Thoracic aorta (tissue), 2 donors: ENCODE data around the gene APBB3. TPM values are rescaled to one million over a fixed set of nuclear protein-coding genes. Genes with fewer than 3 reads are reported as not detected.

Source experiments
- ATAC-seq: fragments of 150-250 bp; one replicate; pipeline ENCODE4 v1.8.0; 2017; ENCODE audit warnings: low read depth; ENCODE audit not compliant: insufficient number of reproducible peaks, low FRiP score
- DNase-seq: peaks from one replicate; pipeline ENCODE4 v3.0.0-alpha.2; 2020; ENCODE audit warnings: low spot score
- H3K27ac ChIP-seq, 2 donors: fragments of 200-600 bp; sonication (generic); 1 replicate in 1 of 2; 2 replicates in 1 of 2; pipeline ENCODE4 v1.5.1; 2016; ENCODE audit warnings: mild to moderate bottlenecking in 2 of 2, moderate library complexity in 2 of 2
- H3K27me3 ChIP-seq: fragments of 200-600 bp; sonication (generic); replicated peaks from 2 replicates; pipeline ENCODE4 v1.6.0; 2016; ENCODE audit warnings: mild to moderate bottlenecking; ENCODE audit not compliant: insufficient read depth
- H3K36me3 ChIP-seq: fragments of 200-600 bp; sonication (generic); one replicate; pipeline ENCODE4 v1.5.1; 2016
- H3K4me1 ChIP-seq, 2 donors: fragments of 200-600 bp; sonication (generic); 1 replicate in 1 of 2; 2 replicates in 1 of 2; pipeline versions ENCODE4 v1.5.1 to v1.6.0; 2016; ENCODE audit warnings: low read depth in 2 of 2, mild to moderate bottlenecking in 1 of 2; ENCODE audit not compliant: control insufficient read depth in 1 of 2
- H3K4me3 ChIP-seq: fragments of 200-600 bp; sonication (generic); 2 replicates; pipeline ENCODE4 v1.5.1; 2016; ENCODE audit warnings: mild to moderate bottlenecking
- H3K9me3 ChIP-seq: fragments of 200-600 bp; sonication (generic); 2 replicates; pipeline ENCODE4 v1.5.1; 2016
- total RNA-seq, 2 donors: library from RNA; depleted of rRNA; stranded (reverse); fragments of >200 nt; gene quantifications; one replicate each; pipeline versions ENCODE4 v1.1.0 to v1.2.3, GENCODE V29; 2016
- TF ChIP-seq, protein P1 (sequence below): fragments of 200-600 bp; sonication (generic); IDR thresholded peaks from one replicate; pipeline ENCODE4 v1.5.1; 2019; ENCODE audit warnings: antibody characterized with exemption

APBB3 gene
- total RNA-seq, 2 donors from 2014 or later, result 31.3 to 34.9 TPM

DNA sequence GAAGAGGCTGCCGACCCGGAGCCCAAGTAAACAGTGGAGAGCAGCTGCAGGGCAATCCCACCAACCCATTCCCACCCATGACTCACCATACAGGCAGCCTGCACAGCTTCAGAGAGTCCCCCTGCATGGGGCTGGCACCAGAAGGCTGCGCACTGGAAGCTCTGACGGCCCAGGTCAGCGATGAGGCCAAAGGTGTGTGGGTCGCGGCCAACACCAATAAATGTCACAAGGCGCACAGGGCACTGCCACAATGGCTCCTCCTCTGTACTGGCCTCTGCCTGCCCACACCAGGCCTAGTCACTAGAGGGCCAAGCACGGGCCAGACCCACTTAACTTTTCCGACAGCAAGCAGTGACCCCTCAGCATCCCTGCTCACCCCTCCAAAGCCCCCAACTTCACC, 4.2 kb downstream of the APBB3 start:
- DNase-seq, result no peak
- no peak for ATAC-seq
- Histone ChIP-seq H3K4me3 (no peak overlapping the region), H3K4me1 (peaks cover 14 to 46% of the 10 kb centered on the region in 2 donors), H3K27me3 (no peaks in the 10 kb centered on the region), H3K9me3 (no peaks in the 10 kb centered on the region), H3K36me3 (no peaks in the 10 kb centered on the region), H3K27ac (no peak overlapping the region)
- TF ChIP-seq, protein P1, sequence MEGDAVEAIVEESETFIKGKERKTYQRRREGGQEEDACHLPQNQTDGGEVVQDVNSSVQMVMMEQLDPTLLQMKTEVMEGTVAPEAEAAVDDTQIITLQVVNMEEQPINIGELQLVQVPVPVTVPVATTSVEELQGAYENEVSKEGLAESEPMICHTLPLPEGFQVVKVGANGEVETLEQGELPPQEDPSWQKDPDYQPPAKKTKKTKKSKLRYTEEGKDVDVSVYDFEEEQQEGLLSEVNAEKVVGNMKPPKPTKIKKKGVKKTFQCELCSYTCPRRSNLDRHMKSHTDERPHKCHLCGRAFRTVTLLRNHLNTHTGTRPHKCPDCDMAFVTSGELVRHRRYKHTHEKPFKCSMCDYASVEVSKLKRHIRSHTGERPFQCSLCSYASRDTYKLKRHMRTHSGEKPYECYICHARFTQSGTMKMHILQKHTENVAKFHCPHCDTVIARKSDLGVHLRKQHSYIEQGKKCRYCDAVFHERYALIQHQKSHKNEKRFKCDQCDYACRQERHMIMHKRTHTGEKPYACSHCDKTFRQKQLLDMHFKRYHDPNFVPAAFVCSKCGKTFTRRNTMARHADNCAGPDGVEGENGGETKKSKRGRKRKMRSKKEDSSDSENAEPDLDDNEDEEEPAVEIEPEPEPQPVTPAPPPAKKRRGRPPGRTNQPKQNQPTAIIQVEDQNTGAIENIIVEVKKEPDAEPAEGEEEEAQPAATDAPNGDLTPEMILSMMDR, result no peak

DNA sequence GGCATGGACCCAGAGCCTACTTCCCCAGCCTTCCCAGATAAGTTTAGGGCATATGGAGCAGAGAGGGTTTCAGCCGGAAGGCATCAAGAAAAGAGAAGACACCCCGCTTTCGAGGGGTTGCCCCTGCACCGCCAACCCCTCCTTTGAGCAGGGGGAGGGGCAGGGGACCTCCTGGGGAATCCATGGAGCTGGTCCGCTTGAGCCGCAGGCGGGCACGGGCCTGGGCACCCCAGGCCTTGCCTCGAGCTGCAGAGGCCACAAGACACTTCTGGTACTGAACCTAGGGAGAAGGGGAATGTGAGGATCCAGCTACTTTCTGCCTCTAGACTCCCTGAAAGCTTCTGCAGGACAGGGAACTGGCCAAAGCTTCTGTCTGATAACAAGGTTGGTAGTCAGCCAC, 5.9 kb downstream of the APBB3 start:
- TF ChIP-seq, protein P1, result no peak
- no peaks in the 10 kb centered on the region for H3K27me3 ChIP-seq
- H3K9me3 ChIP-seq, result no peaks in the 10 kb centered on the region
- DNase-seq (no peak), ATAC-seq (no peak)
- no peaks in the 10 kb centered on the region for H3K36me3 ChIP-seq
- peak overlapping the region; percentile 83 to 87 for H3K27ac ChIP-seq
- H3K4me3 ChIP-seq, result no peak overlapping the region
- peaks cover 20 to 48% of the 10 kb centered on the region in 2 donors for H3K4me1 ChIP-seq

DNA sequence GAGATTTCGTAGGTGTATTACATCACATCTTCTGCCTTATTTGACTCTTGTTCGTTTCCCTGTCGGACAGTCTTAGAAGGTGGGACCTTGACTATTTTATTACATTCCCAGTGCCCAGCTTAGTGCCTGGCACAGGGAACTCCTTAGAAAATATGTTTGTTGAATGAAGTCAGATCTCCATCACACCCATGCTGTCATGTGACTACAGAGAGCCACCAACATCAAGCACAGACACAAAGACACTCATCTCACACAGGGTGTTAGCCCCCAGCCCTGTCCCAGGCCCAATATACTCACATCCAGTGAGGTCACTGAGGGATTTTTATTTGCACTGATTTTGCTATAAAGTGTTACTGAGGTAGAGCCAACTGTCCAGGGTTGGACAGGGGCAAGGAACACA, 6.4 kb downstream of the APBB3 start:
- DNase-seq, result no peak

DNA sequence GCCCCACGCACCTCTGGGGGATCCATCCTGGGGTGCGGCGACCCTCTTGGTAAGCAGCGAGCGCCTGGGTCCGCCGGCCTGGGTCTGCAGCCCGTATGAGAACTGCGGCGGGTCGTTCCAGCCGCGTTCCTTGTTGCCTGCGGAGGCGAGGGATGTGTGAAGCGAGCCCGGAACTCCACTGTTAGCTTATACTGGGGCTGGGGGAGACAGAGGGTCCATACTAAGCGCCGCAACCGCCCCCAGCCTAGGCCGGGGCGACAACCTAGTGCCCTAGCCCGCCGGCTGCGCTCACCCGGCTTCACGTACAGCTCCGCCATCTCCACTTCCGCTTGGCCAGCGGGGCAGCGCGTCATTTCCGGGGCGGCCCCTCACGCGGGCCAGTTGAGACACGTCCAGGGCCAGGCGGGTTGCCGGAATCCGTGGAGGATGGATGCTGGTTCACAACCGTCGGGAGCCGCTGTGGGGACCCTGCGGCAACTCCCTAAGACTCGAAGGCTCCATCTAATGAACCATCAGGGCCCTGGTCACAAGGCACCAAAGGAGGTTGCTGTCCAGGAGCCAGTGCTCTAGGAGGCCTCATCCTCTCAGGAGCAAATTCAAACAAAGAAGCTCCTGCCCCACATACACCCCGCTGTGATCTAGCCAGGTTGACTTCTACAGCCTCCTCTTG, 7.1 kb downstream of the APBB3 start, which contains the start of gene SRA1:
Gene SRA1, minus strand, starts transcription at position 338 of the 670 bp plus-strand sequence. Its CDS starts 21 bp downstream, at position 317.
- TF ChIP-seq, protein P1, result no peak
- Histone ChIP-seq H3K4me1 (peaks cover 20 to 36% of the 10 kb centered on the region in 2 donors), H3K9me3 (no peaks in the 10 kb centered on the region), H3K27me3 (no peaks in the 10 kb centered on the region), H3K4me3 (peak within 1 kb of the TSS; percentile 79), H3K36me3 (no peaks in the 10 kb centered on the region), H3K27ac (peak within 1 kb of the TSS; percentile 83 to 87)
- peak; percentile 79 for DNase-seq
- ATAC-seq, result peak; percentile 71

More for the DNA sequence above, 6.4 kb downstream of the APBB3 start:
- TF ChIP-seq, protein P1, result no peak
- Histone ChIP-seq H3K36me3 (no peaks in the 10 kb centered on the region), H3K27ac (peak overlapping the region; percentile 83 to 87), H3K27me3 (no peaks in the 10 kb centered on the region), H3K4me3 (peak overlapping the region; percentile 79), H3K9me3 (no peaks in the 10 kb centered on the region), H3K4me1 (peaks cover 20 to 43% of the 10 kb centered on the region in 2 donors)
- no peak for ATAC-seq

DNA sequence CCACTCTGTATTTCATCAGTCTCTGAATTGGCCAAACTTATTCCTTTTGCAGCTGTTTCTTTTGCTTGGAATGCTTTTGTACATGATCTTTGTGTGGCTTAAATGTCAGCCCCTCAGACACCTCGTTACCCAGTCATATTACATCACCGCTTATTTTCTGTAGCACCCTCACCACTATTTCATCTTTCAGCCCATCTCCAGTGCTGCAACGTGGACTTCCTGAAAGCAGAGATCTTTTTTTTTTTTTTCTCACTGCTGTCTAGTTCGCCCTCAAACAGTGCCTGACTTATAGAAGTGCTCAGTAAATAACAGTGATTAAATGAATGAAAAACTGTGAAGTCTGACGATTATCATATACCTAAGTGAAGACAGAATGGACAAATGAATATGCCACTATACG, 8.0 kb downstream of the APBB3 start:
- no peak for DNase-seq
- peaks cover 5% of the 10 kb centered on the region for H3K36me3 ChIP-seq
- peaks cover 20 to 33% of the 10 kb centered on the region in 2 donors for H3K4me1 ChIP-seq
- H3K27ac ChIP-seq, result peak overlapping the region in 1 of 2 donors; percentile 87
- no peaks in the 10 kb centered on the region for H3K9me3 ChIP-seq
- no peaks in the 10 kb centered on the region for H3K27me3 ChIP-seq
- TF ChIP-seq, protein P1, result no peak
- no peak for ATAC-seq
- H3K4me3 ChIP-seq, result peak overlapping the region; percentile 79
